GM23338 (cell line): ENCODE measurements around the gene PTGDS. TPM values are rescaled to one million over a fixed set of nuclear protein-coding genes. Genes with fewer than 3 reads are reported as not detected.

Experiments used
- ATAC-seq: fragments of 200-7000 bp; cut with Tn5 transposase; 3 replicates; pipeline ENCODE4 v1.9.1; 2020
- DNase-seq: peaks from one replicate; pipeline ENCODE4 v3.0.0-alpha.2; 2015; ENCODE audit warnings: low spot score
- H2AFZ ChIP-seq: fragments of 200-600 bp; sonication (generic); 2 replicates; pipeline ENCODE4 v1.8.0; 2016; ENCODE audit warnings: antibody characterized with exemption, mild to moderate bottlenecking, moderate library complexity
- H3F3A ChIP-seq: fragments of 200-600 bp; sonication (generic); replicated peaks from 2 replicates; pipeline ENCODE4 v1.8.0; 2017; ENCODE audit warnings: antibody characterized with exemption, mixed run types, low read depth
- H3K27ac ChIP-seq: fragments of 200-600 bp; sonication (generic); 2 replicates; pipeline ENCODE4 v1.6.1; 2016; ENCODE audit warnings: low read depth
- H3K27me3 ChIP-seq: fragments of 200-600 bp; sonication (generic); 2 replicates; pipeline ENCODE4 v1.8.0; 2016; ENCODE audit warnings: mild to moderate bottlenecking, mixed run types, moderate library complexity; ENCODE audit not compliant: insufficient read depth
- H3K36me3 ChIP-seq: fragments of 200-600 bp; sonication (generic); 2 replicates; pipeline ENCODE4 v1.8.0; 2016; ENCODE audit warnings: mild to moderate bottlenecking; ENCODE audit not compliant: insufficient read depth
- H3K4me1 ChIP-seq: fragments of 200-600 bp; sonication (generic); 2 replicates; pipeline ENCODE4 v1.8.0; 2016; ENCODE audit warnings: mild to moderate bottlenecking, moderate library complexity; ENCODE audit not compliant: insufficient read depth
- H3K4me2 ChIP-seq: fragments of 200-600 bp; sonication (generic); 2 replicates; pipeline ENCODE4 v1.7.1; 2017; ENCODE audit warnings: mixed run types
- H3K4me3 ChIP-seq: fragments of 200-600 bp; sonication (generic); 2 replicates; pipeline ENCODE4 v1.6.1; 2016; ENCODE audit warnings: mixed run types
- H3K79me2 ChIP-seq: fragments of 200-600 bp; sonication (generic); replicated peaks from 2 replicates; pipeline ENCODE4 v1.8.0; 2017; ENCODE audit warnings: mild to moderate bottlenecking; ENCODE audit not compliant: insufficient read depth
- H3K9me2 ChIP-seq: fragments of 200-600 bp; sonication (generic); 2 replicates; pipeline ENCODE4 v1.8.0; 2017; ENCODE audit not compliant: insufficient read depth
- H4K20me1 ChIP-seq: fragments of 200-600 bp; sonication (generic); replicated peaks from 2 replicates; pipeline ENCODE4 v1.8.0; 2017; ENCODE audit warnings: mild to moderate bottlenecking; ENCODE audit not compliant: insufficient read depth
- H3K27ac Mint-ChIP-seq: 2 replicates; pipeline ENCODE4 v1.8.0; 2020; ENCODE audit warnings: inconsistent platforms, mild to moderate bottlenecking, moderate library complexity, mixed read lengths
- H3K27me3 Mint-ChIP-seq: 3 replicates; pipeline ENCODE4 v1.8.0; 2022; ENCODE audit warnings: low read depth, mild to moderate bottlenecking, moderate library complexity, mixed read lengths, inconsistent platforms; ENCODE audit not compliant: insufficient read depth, poor library complexity
- H3K36me3 Mint-ChIP-seq: 3 replicates; pipeline ENCODE4 v1.8.0; 2021; ENCODE audit warnings: low read depth, mild to moderate bottlenecking, inconsistent platforms, moderate library complexity, mixed read lengths
- H3K4me1 Mint-ChIP-seq: 3 replicates; pipeline ENCODE4 v1.8.0; 2020; ENCODE audit warnings: mild to moderate bottlenecking, inconsistent platforms, mixed read lengths
- H3K4me3 Mint-ChIP-seq: 3 replicates; pipeline ENCODE4 v1.8.0; 2021; ENCODE audit warnings: moderate library complexity, mild to moderate bottlenecking, inconsistent platforms, mixed read lengths
- H3K9me3 Mint-ChIP-seq: 3 replicates; pipeline ENCODE4 v1.8.0; 2020; ENCODE audit warnings: moderate library complexity, mild to moderate bottlenecking, inconsistent platforms, mixed read lengths
- ETS1 ChIP-seq: IDR thresholded peaks from 2 replicates; pipeline ENCODE4 v1.6.1; 2016; ENCODE audit warnings: antibody characterized with exemption
- EZH2 ChIP-seq: fragments of 200-600 bp; sonication (generic); IDR thresholded peaks from one replicate; pipeline ENCODE4 v1.8.0; 2017; ENCODE audit warnings: antibody characterized with exemption, mild to moderate bottlenecking, low read depth; ENCODE audit not compliant: unreplicated experiment
- EZH2phosphoT487 ChIP-seq: fragments of 200-600 bp; sonication (generic); IDR thresholded peaks from one replicate; pipeline ENCODE4 v1.8.1; 2018; ENCODE audit warnings: antibody characterized with exemption; ENCODE audit not compliant: unreplicated experiment
- POLR2AphosphoS5 ChIP-seq: IDR thresholded peaks from 2 replicates; pipeline ENCODE4 v1.6.1; 2016; ENCODE audit warnings: antibody characterized with exemption, low read depth
- STAT1 ChIP-seq: IDR thresholded peaks from one replicate; pipeline ENCODE4 v1.6.1; 2016; ENCODE audit warnings: antibody characterized with exemption; ENCODE audit not compliant: unreplicated experiment
- ZNF114 ChIP-seq: fragments of 250-450 bp; sonication (Bioruptor Pico); IDR thresholded peaks from 2 replicates; pipeline ENCODE4 v1.5.0; 2020; ENCODE audit warnings: mild to moderate bottlenecking, moderate library complexity
- polyA plus RNA-seq: library from polyadenylated mRNA; unstranded; fragments of >200 nt; fragmentation: Nextera tagmentation; extraction: Ambion mirVana; gene quantifications from 2 replicates; pipeline ENCODE4 v1.2.1, GENCODE V29; 2016
- total RNA-seq: library from RNA; depleted of rRNA; stranded (reverse); fragments of >200 nt; shearing (Covaris generic); gene quantifications from 2 replicates; pipeline ENCODE4 v1.2.3, GENCODE V29; 2014
- TF ChIP-seq, protein P1 (sequence below): fragments of 250-450 bp; sonication (Bioruptor Pico); IDR thresholded peaks from 2 replicates; pipeline ENCODE4 v1.5.0; 2020; ENCODE audit warnings: mild to moderate bottlenecking, moderate library complexity

PTGDS gene
- total and polyA plus RNA-seq, 2 experiments from 2014 or later, result 1.9 to 3.1 TPM

DNA sequence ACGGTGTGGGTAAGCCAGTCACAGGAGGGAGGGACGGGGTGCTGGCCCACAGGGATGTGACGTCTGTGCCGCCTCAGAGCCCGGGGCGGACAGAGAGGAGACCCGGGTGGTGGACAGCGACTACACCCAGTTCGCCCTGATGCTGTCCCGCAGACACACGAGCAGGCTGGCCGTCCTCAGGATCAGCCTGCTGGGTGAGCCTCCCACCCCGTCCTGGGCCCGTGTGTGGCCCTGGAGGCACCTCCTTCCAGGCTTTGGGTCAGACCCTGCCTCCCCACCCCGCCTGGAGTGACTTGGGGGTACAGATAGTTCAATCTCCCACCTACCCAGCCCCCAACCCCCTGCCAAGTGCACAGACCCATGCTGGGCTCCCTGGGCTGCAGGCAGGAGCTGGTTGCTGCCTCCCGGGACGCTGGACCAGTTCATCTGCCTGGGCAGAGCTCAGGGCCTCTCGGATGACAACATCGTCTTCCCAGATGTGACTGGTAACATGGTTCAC, 23.5 kb upstream of the PTGDS start (continued):
- TF ChIP-seq, protein P1, sequence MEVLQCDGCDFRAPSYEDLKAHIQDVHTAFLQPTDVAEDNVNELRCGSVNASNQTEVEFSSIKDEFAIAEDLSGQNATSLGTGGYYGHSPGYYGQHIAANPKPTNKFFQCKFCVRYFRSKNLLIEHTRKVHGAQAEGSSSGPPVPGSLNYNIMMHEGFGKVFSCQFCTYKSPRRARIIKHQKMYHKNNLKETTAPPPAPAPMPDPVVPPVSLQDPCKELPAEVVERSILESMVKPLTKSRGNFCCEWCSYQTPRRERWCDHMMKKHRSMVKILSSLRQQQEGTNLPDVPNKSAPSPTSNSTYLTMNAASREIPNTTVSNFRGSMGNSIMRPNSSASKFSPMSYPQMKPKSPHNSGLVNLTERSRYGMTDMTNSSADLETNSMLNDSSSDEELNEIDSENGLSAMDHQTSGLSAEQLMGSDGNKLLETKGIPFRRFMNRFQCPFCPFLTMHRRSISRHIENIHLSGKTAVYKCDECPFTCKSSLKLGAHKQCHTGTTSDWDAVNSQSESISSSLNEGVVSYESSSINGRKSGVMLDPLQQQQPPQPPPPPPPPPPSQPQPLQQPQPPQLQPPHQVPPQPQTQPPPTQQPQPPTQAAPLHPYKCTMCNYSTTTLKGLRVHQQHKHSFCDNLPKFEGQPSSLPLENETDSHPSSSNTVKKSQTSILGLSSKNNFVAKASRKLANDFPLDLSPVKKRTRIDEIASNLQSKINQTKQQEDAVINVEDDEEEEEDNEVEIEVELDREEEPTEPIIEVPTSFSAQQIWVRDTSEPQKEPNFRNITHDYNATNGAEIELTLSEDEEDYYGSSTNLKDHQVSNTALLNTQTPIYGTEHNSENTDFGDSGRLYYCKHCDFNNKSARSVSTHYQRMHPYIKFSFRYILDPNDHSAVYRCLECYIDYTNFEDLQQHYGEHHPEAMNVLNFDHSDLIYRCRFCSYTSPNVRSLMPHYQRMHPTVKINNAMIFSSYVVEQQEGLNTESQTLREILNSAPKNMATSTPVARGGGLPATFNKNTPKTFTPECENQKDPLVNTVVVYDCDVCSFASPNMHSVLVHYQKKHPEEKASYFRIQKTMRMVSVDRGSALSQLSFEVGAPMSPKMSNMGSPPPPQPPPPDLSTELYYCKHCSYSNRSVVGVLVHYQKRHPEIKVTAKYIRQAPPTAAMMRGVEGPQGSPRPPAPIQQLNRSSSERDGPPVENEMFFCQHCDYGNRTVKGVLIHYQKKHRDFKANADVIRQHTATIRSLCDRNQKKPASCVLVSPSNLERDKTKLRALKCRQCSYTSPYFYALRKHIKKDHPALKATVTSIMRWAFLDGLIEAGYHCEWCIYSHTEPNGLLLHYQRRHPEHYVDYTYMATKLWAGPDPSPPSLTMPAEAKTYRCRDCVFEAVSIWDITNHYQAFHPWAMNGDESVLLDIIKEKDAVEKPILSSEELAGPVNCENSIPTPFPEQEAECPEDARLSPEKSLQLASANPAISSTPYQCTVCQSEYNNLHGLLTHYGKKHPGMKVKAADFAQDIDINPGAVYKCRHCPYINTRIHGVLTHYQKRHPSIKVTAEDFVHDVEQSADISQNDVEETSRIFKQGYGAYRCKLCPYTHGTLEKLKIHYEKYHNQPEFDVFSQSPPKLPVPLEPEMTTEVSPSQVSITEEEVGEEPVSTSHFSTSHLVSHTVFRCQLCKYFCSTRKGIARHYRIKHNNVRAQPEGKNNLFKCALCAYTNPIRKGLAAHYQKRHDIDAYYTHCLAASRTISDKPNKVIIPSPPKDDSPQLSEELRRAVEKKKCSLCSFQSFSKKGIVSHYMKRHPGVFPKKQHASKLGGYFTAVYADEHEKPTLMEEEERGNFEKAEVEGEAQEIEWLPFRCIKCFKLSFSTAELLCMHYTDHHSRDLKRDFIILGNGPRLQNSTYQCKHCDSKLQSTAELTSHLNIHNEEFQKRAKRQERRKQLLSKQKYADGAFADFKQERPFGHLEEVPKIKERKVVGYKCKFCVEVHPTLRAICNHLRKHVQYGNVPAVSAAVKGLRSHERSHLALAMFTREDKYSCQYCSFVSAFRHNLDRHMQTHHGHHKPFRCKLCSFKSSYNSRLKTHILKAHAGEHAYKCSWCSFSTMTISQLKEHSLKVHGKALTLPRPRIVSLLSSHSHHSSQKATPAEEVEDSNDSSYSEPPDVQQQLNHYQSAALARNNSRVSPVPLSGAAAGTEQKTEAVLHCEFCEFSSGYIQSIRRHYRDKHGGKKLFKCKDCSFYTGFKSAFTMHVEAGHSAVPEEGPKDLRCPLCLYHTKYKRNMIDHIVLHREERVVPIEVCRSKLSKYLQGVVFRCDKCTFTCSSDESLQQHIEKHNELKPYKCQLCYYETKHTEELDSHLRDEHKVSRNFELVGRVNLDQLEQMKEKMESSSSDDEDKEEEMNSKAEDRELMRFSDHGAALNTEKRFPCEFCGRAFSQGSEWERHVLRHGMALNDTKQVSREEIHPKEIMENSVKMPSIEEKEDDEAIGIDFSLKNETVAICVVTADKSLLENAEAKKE (CRISPR knock-in tag), result no peak
- TF ChIP-seq POLR2AphosphoS5 (no peak), EZH2 (no peak)

DNA sequence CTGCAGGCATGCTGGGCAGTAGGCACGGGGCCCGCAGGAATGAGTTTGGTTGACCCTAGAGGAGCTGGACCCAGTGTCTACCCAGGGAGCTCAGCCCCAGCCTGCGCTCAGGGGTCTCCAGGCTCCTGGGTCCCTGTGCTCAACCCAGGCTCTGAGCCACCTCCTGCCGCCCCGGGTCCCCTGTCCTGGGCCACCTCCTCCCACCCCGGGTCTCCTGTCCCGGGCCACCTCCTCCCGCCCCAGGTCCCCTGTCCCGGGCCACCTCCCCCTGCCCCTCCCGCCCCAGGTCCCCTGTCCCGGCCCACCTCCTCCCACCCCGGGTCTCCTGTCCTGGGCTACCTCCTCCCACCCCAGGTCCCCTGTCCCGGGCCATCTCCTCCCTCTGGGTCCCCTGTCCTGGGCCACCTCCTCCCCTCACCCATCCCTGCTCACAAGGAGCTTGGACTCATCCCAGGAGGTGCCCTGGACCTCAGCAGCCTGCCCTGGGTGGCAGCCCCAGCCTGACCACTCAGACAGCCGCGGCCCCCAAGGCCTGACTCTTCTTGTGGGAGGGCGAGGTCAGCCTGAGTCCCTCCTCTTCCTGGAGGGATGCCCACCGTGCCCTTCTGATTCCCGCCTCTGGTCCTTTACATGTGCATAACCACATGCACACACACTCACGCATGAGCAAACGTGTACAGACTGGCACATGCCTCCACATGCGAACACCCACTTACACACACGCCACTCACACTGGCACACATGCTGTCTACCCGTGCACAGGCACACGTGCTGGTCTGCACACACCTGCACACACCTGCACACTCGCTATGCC, 22.8 kb upstream of the PTGDS start:
- peaks cover 7% of the 10 kb centered on the region for H3K27me3 Mint-ChIP-seq
- no peak overlapping the region for H3K4me2 ChIP-seq
- no peaks in the 10 kb centered on the region for H4K20me1 ChIP-seq
- no peaks in the 10 kb centered on the region for H3F3A ChIP-seq
- H3K27me3 ChIP-seq, result no peaks in the 10 kb centered on the region
- peaks cover 4% of the 10 kb centered on the region; the same call in 2 of the 3 replicates for H3K9me3 Mint-ChIP-seq
- H3K4me3 ChIP-seq, result no peak overlapping the region
- no peak overlapping the region for H3K4me3 Mint-ChIP-seq
- H3K4me1 ChIP-seq, result no peaks in the 10 kb centered on the region; the same call in 1 of the 2 replicates
- H3K79me2 ChIP-seq, result no peaks in the 10 kb centered on the region
- ATAC-seq, result no peak
- H3K36me3 ChIP-seq, result no peaks in the 10 kb centered on the region
- H2AFZ ChIP-seq, result no peak overlapping the region
- H3K4me1 Mint-ChIP-seq, result no peaks in the 10 kb centered on the region; the same call in 2 of the 3 replicates
- H3K27ac Mint-ChIP-seq, result no peak overlapping the region
- no peak for DNase-seq
- H3K27ac ChIP-seq, result no peak overlapping the region
- no peaks in the 10 kb centered on the region; the same call in 2 of the 3 replicates for H3K36me3 Mint-ChIP-seq
- H3K9me2 ChIP-seq, result 0 out of 2 replicates have a peak, but pooled peaks cover 6% of the 10 kb centered on the region
- TF ChIP-seq STAT1 (no peak), EZH2phosphoT487 (no peak), ZNF114 (CRISPR knock-in tag) (no peak), ETS1 (no peak)
- TF ChIP-seq, protein P1 (CRISPR knock-in tag), result no peak
